K562 (cell line): Measurements from ENCODE around the gene CCDC144A. TPM values are rescaled to one million over a fixed set of nuclear protein-coding genes. Genes with fewer than 3 reads are reported as not detected.
"Not testable (repeated sequence)": the region's sequence is repeated elsewhere in the genome, so short reads cannot be mapped to it uniquely, and the experiment has no call there.

Source experiments
- ATAC-seq: fragments of 200-7000 bp; cut with Tn5 transposase; 3 replicates; pipeline ENCODE4 v1.9.1; 2020; ENCODE audit warnings: moderate library complexity
- BruUV-seq: library from RNA; stranded (reverse); fragments of 400-500 nt; replicated peaks from 2 replicates; lab custom pipeline; 2021; lab: Mats Ljungman, UMichigan
- CTCF ChIA-PET: fragments of 300-600 bp; formaldehyde crosslinking; extraction: SDS; loops from one replicate; lab custom pipeline; 2021; ENCODE audit warnings: low intra/inter-chr PET ratio; lab: Yijun Ruan, JAX
- POLR2A ChIA-PET: fragments of 300-600, 350-650 bp; sonication (Branson Sonifier 250); formaldehyde crosslinking; extraction: SDS; loops from one replicate; lab custom pipeline; 2021; ENCODE audit warnings: antibody characterized with exemption, inconsistent platforms; lab: Yijun Ruan, JAX
- DNase-seq, 4 experiments: peaks; one replicate each; pipeline versions ENCODE4 v3.0.0 to v3.0.0-alpha.2; 2011 to 2018; ENCODE audit warnings: low spot score in 3 of 4, mixed read lengths in 3 of 4; ENCODE audit errors: extremely low read depth in 1 of 4
- FAIRE-seq: peaks from 2 replicates; lab custom pipeline; 2011; peaks lifted over from hg19 to GRCh38; lab: Jason Lieb, UNC
- H2AFZ ChIP-seq: 2 replicates; pipeline ENCODE4 v1.6.0; 2011; ENCODE audit warnings: low read depth, low read length, control low read depth, inconsistent platforms
- H3K27ac ChIP-seq: fragments of 200-600 bp; 3 replicates; pipeline ENCODE4 v1.8.0; 2011; ENCODE audit warnings: low read depth, mild to moderate bottlenecking, control low read depth, inconsistent platforms, low read length, moderate library complexity, mixed read lengths; ENCODE audit errors: extremely low read depth
- H3K27me3 ChIP-seq, 2 experiments: fragments of 300-600 bp in 1 of 2; 2 replicates in 1 of 2; 3 replicates in 1 of 2; pipeline versions ENCODE4 v1.6.0 to v1.8.0; 2011; ENCODE audit warnings: inconsistent platforms in 2 of 2, low read length in 2 of 2, mild to moderate bottlenecking in 1 of 2, mixed read lengths in 1 of 2, moderate library complexity in 1 of 2; ENCODE audit not compliant: control insufficient read depth in 2 of 2, insufficient read depth in 2 of 2
- H3K36me3 ChIP-seq: fragments of 300-600 bp; 3 replicates; pipeline ENCODE4 v1.8.0; 2011; ENCODE audit warnings: mild to moderate bottlenecking, low read length, inconsistent platforms; ENCODE audit not compliant: control insufficient read depth, insufficient read depth
- H3K4me1 ChIP-seq, 2 experiments: fragments of 200-600 bp in 1 of 2; replicated peaks in 1 of 2; 2 replicates in 1 of 2; 3 replicates in 1 of 2; pipeline versions ENCODE4 v1.5.1 to v1.8.0; 2011; ENCODE audit warnings: inconsistent platforms in 2 of 2, low read length in 2 of 2, mild to moderate bottlenecking in 1 of 2, mixed read lengths in 1 of 2, moderate library complexity in 1 of 2; ENCODE audit not compliant: control insufficient read depth in 2 of 2, insufficient read depth in 2 of 2
- H3K4me2 ChIP-seq: 2 replicates; pipeline ENCODE4 v1.6.1; 2011; ENCODE audit warnings: low read length, control low read depth, inconsistent platforms, mixed read lengths; ENCODE audit not compliant: insufficient read depth
- H3K4me3 ChIP-seq: fragments of 200-600 bp; sonication (generic), shearing (Covaris generic); 2 replicates; pipeline ENCODE4 v1.5.1; 2016; ENCODE audit warnings: control low read depth, inconsistent platforms
- H3K79me2 ChIP-seq: fragments of 200-600 bp; 3 replicates; pipeline ENCODE4 v1.8.0; 2011; ENCODE audit warnings: low read length, inconsistent platforms; ENCODE audit not compliant: control insufficient read depth, insufficient read depth
- H3K9ac ChIP-seq, 2 experiments: 2 replicates each; pipeline versions ENCODE4 v1.6.0 to v1.6.1; 2011; ENCODE audit warnings: low read depth in 2 of 2, low read length in 2 of 2, control low read depth in 1 of 2, inconsistent platforms in 1 of 2, mild to moderate bottlenecking in 1 of 2, mixed read lengths in 1 of 2; ENCODE audit not compliant: insufficient read depth in 1 of 2
- H3K9me1 ChIP-seq: one replicate; pipeline ENCODE4 v1.6.0; 2011; ENCODE audit warnings: inconsistent platforms, mild to moderate bottlenecking, low read length, moderate library complexity; ENCODE audit not compliant: control insufficient read depth, insufficient read depth
- H3K9me3 ChIP-seq: replicated peaks from 2 replicates; pipeline ENCODE4 v1.5.1; 2011; ENCODE audit warnings: low read depth, low read length, inconsistent platforms; ENCODE audit not compliant: control insufficient read depth, insufficient read depth
- H4K20me1 ChIP-seq: replicated peaks from 2 replicates; pipeline ENCODE4 v1.6.1; 2011; ENCODE audit warnings: low read length, inconsistent platforms, mixed read lengths; ENCODE audit not compliant: control insufficient read depth, insufficient read depth
- WGBS: fragments of 100-300 bp; shearing (Covaris generic); methylation state at CpG from one replicate; pipeline ENCODE4 v1.1.6; 2016; ENCODE audit warnings: low coverage, mixed read lengths; ENCODE audit not compliant: insufficient coverage; ENCODE audit errors: missing lambda C conversion rate; 5-methylcytosine and 5-hydroxymethylcytosine counted together
- in situ Hi-C: fragments of 300-500 bp; cut with MboI; formaldehyde crosslinking; loops from 4 replicates; pipeline ENCODE4 v1.15.0; 2018; ENCODE audit warnings: inconsistent platforms, mixed read lengths
- intact Hi-C: fragments of 100-400 bp; cut with micrococcal nuclease; formaldehyde crosslinking; loops from 2 replicates; pipeline ENCODE4 v1.14.2; 2022
- polyA plus RNA-seq, 8 experiments: library from polyadenylated mRNA; depleted of rRNA in 4 of 8; stranded (reverse) in 5 of 8; unstranded in 3 of 8; fragments of >200 nt; fragmentation: Nextera tagmentation in 2 of 8; fragmentation: Illumina TruSeq in 1 of 8; extraction: Ambion mirVana in 2 of 8; extraction: Trizol in 1 of 8; gene quantifications; 2 replicates each; pipeline versions ENCODE4 v1.2.1 to v1.2.3, GENCODE V29; 2011 to 2014; ENCODE audit warnings: inconsistent platforms in 1 of 8, missing spikeins in 1 of 8
- total RNA-seq, 7 experiments: library from RNA; depleted of rRNA in 6 of 7; stranded (reverse); fragments of >200 nt in 6 of 7; fragmentation: Illumina TruSeq in 2 of 7; extraction: Trizol in 2 of 7; gene quantifications; 2 replicates each; pipeline versions ENCODE4 v1.2.1 to v1.2.3, GENCODE V29; 2011 to 2021; ENCODE audit warnings: low replicate concordance in 1 of 7

CCDC144A gene
- total and polyA plus RNA-seq, 9 of the 15 experiments (the other 6 are each of a cell fraction or from before 2014, with no cell fraction given) = 0.03 to 0.76 (median 0.36) TPM

GRCh38 chr17:16787851-16788250, 97.8 kb downstream of the CCDC144A start:
- peak in 1 of 4 experiments; percentile 0 for DNase-seq
- ATAC-seq, in situ Hi-C loops, H3K4me2 ChIP-seq, H2AFZ ChIP-seq, intact Hi-C loops, H3K27me3 ChIP-seq, FAIRE-seq, POLR2A ChIA-PET, H3K27ac ChIP-seq, H3K9me1 ChIP-seq, H3K79me2 ChIP-seq, CTCF ChIA-PET, BruUV-seq, H3K4me3 ChIP-seq, H3K9me3 ChIP-seq, H3K36me3 ChIP-seq, H3K9ac ChIP-seq, H3K4me1 ChIP-seq, H4K20me1 ChIP-seq: not testable (repeated sequence)
- WGBS = 6% methylated on average over 5 of the region's 5 CpGs

GRCh38 chr17:16788889-16789536, 99.0 kb downstream of the CCDC144A start:
- H3K36me3 ChIP-seq, H3K79me2 ChIP-seq, intact Hi-C loops, FAIRE-seq, H3K4me3 ChIP-seq, H3K9me3 ChIP-seq, ATAC-seq, H3K9ac ChIP-seq, in situ Hi-C loops, H3K27me3 ChIP-seq, H4K20me1 ChIP-seq, H3K27ac ChIP-seq, BruUV-seq, DNase-seq, H3K9me1 ChIP-seq, H3K4me1 ChIP-seq, H3K4me2 ChIP-seq, H2AFZ ChIP-seq, CTCF ChIA-PET: not testable (repeated sequence)
- WGBS = 30% methylated on average over 3 of the region's 11 CpGs
- POLR2A ChIA-PET = interaction anchor here (0.6 kb wide), 1 partner anchor 1318 kb away, joined by 3 read pairs; no protein-coding TSS in a partner anchor

- H3K27me3 ChIP-seq, H3K27ac ChIP-seq, BruUV-seq, H3K4me2 ChIP-seq, CTCF ChIA-PET, intact Hi-C loops, in situ Hi-C loops, H3K4me1 ChIP-seq, H2AFZ ChIP-seq, ATAC-seq, H3K4me3 ChIP-seq, H3K9ac ChIP-seq, H3K9me1 ChIP-seq, DNase-seq, H3K9me3 ChIP-seq, H3K79me2 ChIP-seq, H3K36me3 ChIP-seq, FAIRE-seq, H4K20me1 ChIP-seq: not testable (repeated sequence)
- POLR2A ChIA-PET = interaction anchor here (0.6 kb wide), 1 partner anchor 1318 kb away, joined by 3 read pairs; no protein-coding TSS in a partner anchor
- WGBS = 10% methylated on average over 1 of the region's 3 CpGs
Measured at GRCh38 chr17:16789622-16790021, 99.6 kb downstream of the CCDC144A start.
